NB4 (cell line): Measurements from ENCODE around the gene EPHA5.

Experiments
- DNase-seq: peaks from one replicate; pipeline ENCODE4 v3.0.0; 2010; ENCODE audit warnings: low read depth
- H3K4me3 ChIP-seq: one replicate; pipeline ENCODE4 v1.5.1; 2011; ENCODE audit warnings: mild to moderate bottlenecking, low read depth, low read length, moderate library complexity
- CTCF ChIP-seq: IDR thresholded peaks from one replicate; pipeline ENCODE4 v1.5.1; 2012; ENCODE audit warnings: low read depth, low read length
- MAX ChIP-seq: IDR thresholded peaks from 2 replicates; pipeline ENCODE4 v1.6.1; 2011; ENCODE audit warnings: low read depth, low read length
- MYC ChIP-seq: IDR thresholded peaks from 2 replicates; pipeline ENCODE4 v1.6.1; 2011; ENCODE audit warnings: low read depth, low read length
- POLR2A ChIP-seq: IDR thresholded peaks from 2 replicates; pipeline ENCODE4 v1.6.1; 2011; ENCODE audit warnings: mild to moderate bottlenecking; ENCODE audit not compliant: insufficient read length; ENCODE audit errors: extremely low read depth

EPHA5 gene

GRCh38 chr4:65645185-65645584 lies 25.1 kb downstream of the EPHA5 start:
- H3K4me3 ChIP-seq, result no peak overlapping the region
- DNase-seq, result no peak
- TF ChIP-seq MAX (no peak), POLR2A (no peak), CTCF (no peak), MYC (no peak)

GRCh38 chr4:65635051-65635821 lies 35.1 kb downstream of the EPHA5 start:
- H3K4me3 ChIP-seq, result no peak overlapping the region
- DNase-seq, result no peak
- TF ChIP-seq POLR2A (no peak), CTCF (no peak), MAX (no peak), MYC (no peak)

- TF ChIP-seq POLR2A, result no peak
- no peak for TF ChIP-seq MAX
- no peak for TF ChIP-seq MYC
- no peak for TF ChIP-seq CTCF
- DNase-seq, result no peak
- H3K4me3 ChIP-seq, result no peak overlapping the region
These were observed 45.6 kb downstream of the EPHA5 start for GRCh38 chr4:65624651-65625050.

GRCh38 chr4:65623506-65623905 lies 46.8 kb downstream of the EPHA5 start:
- no peak for DNase-seq
- H3K4me3 ChIP-seq, result no peak overlapping the region
- TF ChIP-seq MAX (no peak), POLR2A (no peak), CTCF (no peak), MYC (no peak)

GRCh38 chr4:65617416-65617815 lies 52.9 kb downstream of the EPHA5 start:
- no peak overlapping the region for H3K4me3 ChIP-seq
- DNase-seq, result no peak
- TF ChIP-seq CTCF, result no peak
- no peak for TF ChIP-seq MYC
- TF ChIP-seq POLR2A, result no peak
- no peak for TF ChIP-seq MAX

GRCh38 chr4:65604515-65604914 lies 65.8 kb downstream of the EPHA5 start:
- TF ChIP-seq POLR2A (no peak), MYC (no peak), MAX (no peak), CTCF (no peak)
- DNase-seq, result no peak
- H3K4me3 ChIP-seq, result no peak overlapping the region
